ENCODE data around the gene CADPS2. TPM values are rescaled to one million over a fixed set of nuclear protein-coding genes. Genes with fewer than 3 reads are reported as not detected.

CADPS2 gene
- total and polyA plus RNA-seq, 2 of the 8 experiments (the other 6 are each of a cell fraction or from before 2014, with no cell fraction given), result 8.9 to 22.3 TPM

- ChIA-PET CTCF (ENCODE audit: partially characterized antibody) (interaction anchor here (1.1 to 1.8 kb wide), 2 partner anchors 9 to 26 kb away, joined by 3 to 6 read pairs; no protein-coding TSS in a partner anchor), POLR2A (ENCODE audit: partially characterized antibody) (no interaction called here)
- no peaks in the 10 kb centered on the region for H3K36me3 ChIP-seq (ENCODE audit: control insufficient read depth in 2 of 4, insufficient read depth in 4 of 4, low read length in 3 of 4)
- 86% methylated on average over 1 of the region's 1 CpG; no CpG with 5 or more reads in 1 of the 2 experiments for WGBS, 2 experiments (ENCODE audit: extremely low coverage in 1 of 2, insufficient coverage in 1 of 2, insufficient read length in 1 of 2, insufficient replicate concordance in 2 of 2, low coverage in 1 of 2, low lambda C conversion rate in 2 of 2, missing lambda C conversion rate in 1 of 2)
- H3K4ac ChIP-seq (replicated peaks; ENCODE audit: insufficient read length, low read depth, low read length), result no peak overlapping the region
- no peak overlapping the region for H3K14ac ChIP-seq (ENCODE audit: insufficient read length)
- no peak overlapping the region for H2AFZ ChIP-seq (ENCODE audit: low read length)
- H3K18ac ChIP-seq (ENCODE audit: extremely low read depth, low read length), result no peak overlapping the region
- H2BK20ac ChIP-seq (ENCODE audit: low read length), result no peak overlapping the region
- FAIRE-seq (no peak), DNase-seq (ENCODE audit: low read depth in 1 of 2, low spot score in 2 of 2) (no peak)
- no peak overlapping the region for H3K4me3 ChIP-seq (ENCODE audit: extremely low read depth in 1 of 4, insufficient read depth in 2 of 4, low read depth in 3 of 4, low read length in 4 of 4)
- H2AK5ac ChIP-seq (ENCODE audit: low read depth, low read length), result no peak overlapping the region
- H3K23me2 ChIP-seq (ENCODE audit: low read depth, low read length), result no peaks in the 10 kb centered on the region
- no peak overlapping the region for H2BK15ac ChIP-seq (ENCODE audit: low read length)
- TF ChIP-seq NANOG (IDR thresholded peaks at IDR 0.05; ENCODE audit: insufficient read depth, low read depth, low read length, poor library complexity, severe bottlenecking) (no peak), CBX5 (IDR thresholded peaks at IDR 0.05; ENCODE audit: low read depth, low read length) (no peak), HDAC2 (IDR thresholded peaks at IDR 0.05; ENCODE audit: borderline replicate concordance in 1 of 2, low read depth in 2 of 2, low read length in 2 of 2) (no peak), SIX5 (IDR thresholded peaks at IDR 0.05; ENCODE audit: low read depth, low read length) (no peak), SRF (IDR thresholded peaks at IDR 0.05; ENCODE audit: low read depth, low read length) (no peak), POLR2A (IDR thresholded peaks at IDR 0.05; ENCODE audit: control extremely low read depth in 1 of 2, low read depth in 2 of 2, low read length in 2 of 2) (no peak), SP4 (IDR thresholded peaks at IDR 0.05; ENCODE audit: low read length) (no peak), GABPA (IDR thresholded peaks at IDR 0.05; ENCODE audit: borderline replicate concordance, insufficient read depth, low read length) (no peak)
- no peak overlapping the region for H3K27ac ChIP-seq (ENCODE audit: low read depth, low read length)
- no peak overlapping the region for H2BK12ac ChIP-seq (ENCODE audit: low read depth, low read length)
- no peak overlapping the region for H3K4me2 ChIP-seq (ENCODE audit: insufficient read depth in 1 of 2, low read depth in 2 of 2, low read length in 2 of 2)
- no peaks in the 10 kb centered on the region for H3K79me2 ChIP-seq (ENCODE audit: control insufficient read depth in 1 of 2, insufficient read depth in 2 of 2, low read length in 2 of 2)
- no peaks in the 10 kb centered on the region for H3K9me3 ChIP-seq (ENCODE audit: insufficient read depth in 2 of 2, low read depth in 1 of 2, low read length in 1 of 2)
- no peak overlapping the region for H3K23ac ChIP-seq (ENCODE audit: insufficient read length)
- H4K20me1 ChIP-seq (replicated peaks in 1 of 2; ENCODE audit: control insufficient read depth in 1 of 2, insufficient read depth in 2 of 2, low read length in 2 of 2), result no peaks in the 10 kb centered on the region
- no peak overlapping the region for H2BK120ac ChIP-seq (replicated peaks; ENCODE audit: low read depth, low read length)
- no peak overlapping the region for H3K56ac ChIP-seq (replicated peaks; ENCODE audit: insufficient read length, low read depth, low read length)
- no peak overlapping the region for H4K5ac ChIP-seq (ENCODE audit: insufficient read length, low read depth, low read length)
- no peaks in the 10 kb centered on the region for H3K27me3 ChIP-seq (replicated peaks in 1 of 4; ENCODE audit: control insufficient read depth in 3 of 4, extremely low read depth in 1 of 4, insufficient read depth in 3 of 4, low read length in 3 of 4)
- H3K4me1 ChIP-seq (replicated peaks in 1 of 4; ENCODE audit: control insufficient read depth in 3 of 4, insufficient read depth in 4 of 4, low read length in 3 of 4), result no peaks in the 10 kb centered on the region
- no peak overlapping the region for H4K91ac ChIP-seq (replicated peaks; ENCODE audit: insufficient read length, low read length)
- H3K79me1 ChIP-seq (ENCODE audit: low read depth, low read length), result no peaks in the 10 kb centered on the region
- no peak overlapping the region for H2BK5ac ChIP-seq (ENCODE audit: low read depth, low read length)
- no peak overlapping the region for H4K8ac ChIP-seq (ENCODE audit: extremely low read depth, insufficient read depth, low read length)
- no peak overlapping the region for H3K9ac ChIP-seq (replicated peaks in 1 of 4; ENCODE audit: extremely low read depth in 1 of 4, low read depth in 3 of 4, low read length in 3 of 4)
Observed at GRCh38 chr7:122643250-122643649, 243.0 kb downstream of the CADPS2 start.

All from H1 (cell line).